Caco-2 (cell line): ENCODE measurements around the gene OR6K3. TPM values are rescaled to one million over a fixed set of nuclear protein-coding genes. Genes with fewer than 3 reads are reported as not detected.

Experiments used
- BruUV-seq: library from RNA; stranded (reverse); fragments of 400-500 nt; replicated peaks from 2 replicates; lab custom pipeline; 2021; lab: Mats Ljungman, UMichigan
- CTCF ChIA-PET: fragments of 300-600 bp; sonication (Branson Sonifier 250); formaldehyde crosslinking; loops from one replicate; lab custom pipeline; 2022; ENCODE audit warnings: antibody characterized with exemption; lab: Charles Lee
- POLR2A ChIA-PET: fragments of 300-600 bp; sonication (Branson Sonifier 250); formaldehyde crosslinking; loops from one replicate; lab custom pipeline; 2022; ENCODE audit warnings: antibody characterized with exemption; lab: Charles Lee
- DNase-seq, 2 experiments: peaks; one replicate each; pipeline versions ENCODE4 v3.0.0 to v3.0.0-alpha.2; 2020 to 2022
- H3K27me3 ChIP-seq: replicated peaks from 2 replicates; pipeline ENCODE4 v1.6.0; 2011; ENCODE audit warnings: low read length; ENCODE audit not compliant: control insufficient read depth, insufficient read depth
- H3K36me3 ChIP-seq: 2 replicates; pipeline ENCODE4 v1.5.1; 2011; ENCODE audit warnings: low read length; ENCODE audit not compliant: control insufficient read depth, insufficient read depth
- H3K4me1 ChIP-seq: fragments of 250-450 bp; sonication (Bioruptor Pico); 2 replicates; pipeline ENCODE4 v1.5.1; 2020; ENCODE audit warnings: mild to moderate bottlenecking
- H3K4me3 ChIP-seq: 2 replicates; pipeline ENCODE4 v1.5.1; 2011; ENCODE audit warnings: low read depth, mild to moderate bottlenecking, control low read depth, low read length
- H3K9me3 ChIP-seq: fragments of 250-450 bp; sonication (Bioruptor Pico); 2 replicates; pipeline ENCODE4 v1.5.1; 2020; ENCODE audit warnings: mild to moderate bottlenecking, moderate library complexity
- H3K27ac Mint-ChIP-seq: one replicate; pipeline ENCODE4 v1.8.0; 2022; ENCODE audit warnings: mixed read lengths; ENCODE audit not compliant: unreplicated experiment
- H3K27me3 Mint-ChIP-seq: one replicate; pipeline ENCODE4 v1.8.0; 2022; ENCODE audit warnings: mixed read lengths; ENCODE audit not compliant: insufficient read depth, unreplicated experiment
- H3K36me3 Mint-ChIP-seq: one replicate; pipeline ENCODE4 v1.8.0; 2022; ENCODE audit warnings: mild to moderate bottlenecking, mixed read lengths; ENCODE audit not compliant: insufficient read depth, unreplicated experiment
- H3K4me1 Mint-ChIP-seq: one replicate; pipeline ENCODE4 v1.8.0; 2022; ENCODE audit warnings: low read depth, mixed read lengths; ENCODE audit not compliant: unreplicated experiment
- H3K4me3 Mint-ChIP-seq: one replicate; pipeline ENCODE4 v1.8.0; 2022; ENCODE audit warnings: mild to moderate bottlenecking, moderate library complexity, mixed read lengths; ENCODE audit not compliant: unreplicated experiment
- H3K9me3 Mint-ChIP-seq: one replicate; pipeline ENCODE4 v1.8.0; 2022; ENCODE audit warnings: mixed read lengths; ENCODE audit not compliant: unreplicated experiment
- CTCF ChIP-seq, 2 experiments: fragments of 200-600 bp in 1 of 2; IDR thresholded peaks; 1 replicate in 1 of 2; 2 replicates in 1 of 2; pipeline versions ENCODE4 v1.5.1 to v1.8.0; 2011 to 2022; ENCODE audit warnings: antibody characterized with exemption in 1 of 2, control low read depth in 1 of 2, inconsistent platforms in 1 of 2, low read depth in 1 of 2, low read length in 1 of 2, mild to moderate bottlenecking in 1 of 2, moderate library complexity in 1 of 2; ENCODE audit not compliant: insufficient read depth in 1 of 2, severe bottlenecking in 1 of 2, unreplicated experiment in 1 of 2
- intact Hi-C: fragments of 100-400 bp; cut with micrococcal nuclease; formaldehyde crosslinking; loops from one replicate; pipeline ENCODE4 v1.10.0; 2022; ENCODE audit not compliant: unreplicated experiment
- total RNA-seq: library from RNA; stranded (reverse); gene quantifications from 2 replicates; pipeline ENCODE4 v1.2.3, GENCODE V29; 2022

Gene OR6K3
- total RNA-seq, 1 experiment from 2014 or later = not detected

GRCh38 chr1:158681606-158682005 lies 38.9 kb downstream of the OR6K3 start:
- H3K4me1 Mint-ChIP-seq = no peaks in the 10 kb centered on the region
- CTCF ChIA-PET = no interaction called here
- peaks cover 13% of the 10 kb centered on the region for H3K27me3 Mint-ChIP-seq

GRCh38 chr1:158679289-158679688 lies 41.2 kb downstream of the OR6K3 start:
- POLR2A ChIA-PET = no interaction called here
- CTCF ChIA-PET = no interaction called here
- no peak for DNase-seq

More at GRCh38 chr1:158681606-158682005, 38.9 kb downstream of the OR6K3 start:
- no peaks in the 10 kb centered on the region for H3K4me1 ChIP-seq
- no TSS peak for BruUV-seq
- POLR2A ChIA-PET = no interaction called here
- H3K36me3 ChIP-seq = no peaks in the 10 kb centered on the region
- intact Hi-C loops = loop anchor here (5.0 kb wide), 1 partner anchor 224 kb away; no protein-coding TSS in a partner anchor
- Mint-ChIP-seq H3K27ac (no peak overlapping the region), H3K4me3 (no peak overlapping the region), H3K9me3 (no peaks in the 10 kb centered on the region), H3K36me3 (no peaks in the 10 kb centered on the region)
- H3K27me3 ChIP-seq = no peaks in the 10 kb centered on the region
- TF ChIP-seq CTCF (IDR thresholded peaks at IDR 0.05; ENCODE audit: insufficient read depth in 1 of 2, low read depth in 1 of 2, low read length in 1 of 2, severe bottlenecking in 1 of 2, unreplicated experiment in 1 of 2) = no peak
- H3K9me3 ChIP-seq = no peaks in the 10 kb centered on the region
- H3K4me3 ChIP-seq = no peak overlapping the region
- no peak for DNase-seq

DNA sequence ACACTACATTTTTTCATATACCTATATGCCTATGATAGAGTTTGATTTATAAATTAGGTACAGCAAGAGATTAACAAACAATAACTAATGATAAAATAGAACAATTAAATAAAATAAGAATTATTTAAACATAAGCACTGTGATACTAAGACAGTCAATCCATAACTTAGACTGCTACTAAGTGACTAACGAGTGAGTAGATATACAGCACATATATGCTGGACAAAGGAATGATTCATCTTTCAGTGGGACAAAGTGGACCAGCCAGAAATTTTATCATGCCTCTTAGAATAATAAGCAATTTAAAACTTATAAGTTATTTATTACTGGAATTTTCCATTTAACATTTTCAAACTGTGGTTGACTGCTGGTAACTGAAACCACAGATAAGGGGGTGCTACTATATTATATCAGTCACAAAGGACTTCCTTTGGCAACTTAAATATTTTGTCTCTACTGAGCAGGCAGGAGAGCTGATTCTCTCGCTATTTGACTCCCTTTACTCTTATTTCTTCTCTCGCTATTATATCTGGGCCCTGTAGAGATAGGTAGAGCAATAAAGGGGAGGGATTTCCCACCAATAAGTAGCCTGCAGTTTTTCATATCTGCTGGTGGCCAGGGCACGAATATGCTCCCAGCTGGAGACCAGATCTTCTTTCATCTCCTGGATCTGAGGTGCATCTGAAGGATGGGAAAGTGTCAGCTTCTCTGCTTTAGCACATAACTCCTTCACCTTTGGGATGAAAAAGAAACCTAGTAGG lies 44.8 kb downstream of the OR6K3 start:
- H3K27me3 Mint-ChIP-seq = peaks cover 12% of the 10 kb centered on the region
- Histone ChIP-seq H3K4me1 (no peaks in the 10 kb centered on the region), H3K9me3 (no peaks in the 10 kb centered on the region), H3K36me3 (no peaks in the 10 kb centered on the region), H3K4me3 (no peak overlapping the region), H3K27me3 (no peaks in the 10 kb centered on the region)
- CTCF ChIA-PET = no interaction called here
- no peak for TF ChIP-seq CTCF (IDR thresholded peaks at IDR 0.05; ENCODE audit: insufficient read depth in 1 of 2, low read depth in 1 of 2, low read length in 1 of 2, severe bottlenecking in 1 of 2, unreplicated experiment in 1 of 2)
- no TSS peak for BruUV-seq
- no peaks in the 10 kb centered on the region for H3K9me3 Mint-ChIP-seq
- H3K36me3 Mint-ChIP-seq = no peaks in the 10 kb centered on the region
- POLR2A ChIA-PET = no interaction called here
- H3K4me3 Mint-ChIP-seq = no peak overlapping the region
- no peak overlapping the region for H3K27ac Mint-ChIP-seq
- DNase-seq = no peak
- H3K4me1 Mint-ChIP-seq = no peaks in the 10 kb centered on the region
- intact Hi-C loops = no loop called here

More at GRCh38 chr1:158679289-158679688, 41.2 kb downstream of the OR6K3 start:
- Histone ChIP-seq H3K9me3 (no peaks in the 10 kb centered on the region), H3K4me3 (no peak overlapping the region), H3K27me3 (no peaks in the 10 kb centered on the region), H3K36me3 (no peaks in the 10 kb centered on the region), H3K4me1 (no peaks in the 10 kb centered on the region)
- Mint-ChIP-seq H3K4me3 (no peak overlapping the region), H3K36me3 (no peaks in the 10 kb centered on the region), H3K4me1 (no peaks in the 10 kb centered on the region), H3K27me3 (peaks cover 14% of the 10 kb centered on the region), H3K9me3 (no peaks in the 10 kb centered on the region), H3K27ac (no peak overlapping the region)
- no TSS peak for BruUV-seq
- intact Hi-C loops = no loop called here
- TF ChIP-seq CTCF (IDR thresholded peaks at IDR 0.05; ENCODE audit: insufficient read depth in 1 of 2, low read depth in 1 of 2, low read length in 1 of 2, severe bottlenecking in 1 of 2, unreplicated experiment in 1 of 2) = no peak
